ENCODE results near the gene ANKS3.
A peak's percentile ranks its signal among the peaks of the same experiment; 100 is the strongest.

ANKS3 gene

DNA sequence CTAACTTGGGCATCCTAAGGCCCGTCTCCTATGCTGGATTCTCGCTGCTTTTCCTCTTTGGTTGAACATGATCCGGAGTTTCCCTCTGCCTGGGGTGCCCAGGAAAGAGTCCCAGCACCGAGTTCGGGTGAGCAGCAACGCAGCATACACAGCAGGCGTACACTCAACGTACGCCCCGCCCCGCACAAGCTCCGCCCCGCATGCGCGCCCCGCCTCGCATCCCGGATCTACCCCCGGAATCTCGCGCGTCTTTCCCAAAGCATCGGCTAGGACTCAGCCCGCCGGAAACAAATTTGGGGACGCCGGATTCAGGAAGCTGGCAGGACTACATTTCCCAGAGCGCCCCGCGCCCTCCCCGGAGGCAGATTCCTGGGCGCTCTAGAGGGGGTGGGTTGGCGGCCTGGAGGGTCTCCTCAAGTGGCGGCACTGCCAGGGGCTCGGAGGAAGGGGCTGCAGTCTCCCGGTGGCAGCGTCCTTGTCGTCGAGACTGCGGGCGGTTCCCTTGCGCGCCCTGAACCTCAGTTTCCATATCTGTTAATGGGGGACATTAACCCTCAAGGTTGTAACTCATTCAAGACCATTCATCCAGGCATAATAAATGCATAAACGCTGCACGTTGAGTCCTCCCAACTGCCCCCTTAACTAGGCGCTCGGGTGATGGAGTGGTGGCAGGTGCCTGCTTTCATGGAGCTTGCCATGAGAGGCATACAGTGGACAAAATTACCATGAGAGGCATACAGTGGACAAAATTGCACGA lies 34.7 kb upstream of the ANKS3 start:
- no peaks in the 10 kb centered on the region for H3K9me3 ChIP-seq (ENCODE audit: control insufficient read depth, insufficient read depth, low read depth, low read length)
- H3K4me3 ChIP-seq (ENCODE audit: low read depth, low read length): peak overlapping the region; percentile 85
- H3K4me1 ChIP-seq (ENCODE audit: control insufficient read depth, insufficient read depth, low read length): peaks cover 14% of the 10 kb centered on the region; the same call in 1 of the 2 replicates
- peaks cover 14% of the 10 kb centered on the region for H3K36me3 ChIP-seq (ENCODE audit: control insufficient read depth, insufficient read depth, low read length)
- H3K27ac ChIP-seq (ENCODE audit: low read depth, low read length): 0 out of 2 replicates have a peak overlapping the region, but pooled peaks have one; percentile 4
- H3K9ac ChIP-seq (ENCODE audit: low read length): peak overlapping the region; percentile 62
- H3K27me3 ChIP-seq (ENCODE audit: control insufficient read depth, insufficient read depth, low read length): no peaks in the 10 kb centered on the region

DNA sequence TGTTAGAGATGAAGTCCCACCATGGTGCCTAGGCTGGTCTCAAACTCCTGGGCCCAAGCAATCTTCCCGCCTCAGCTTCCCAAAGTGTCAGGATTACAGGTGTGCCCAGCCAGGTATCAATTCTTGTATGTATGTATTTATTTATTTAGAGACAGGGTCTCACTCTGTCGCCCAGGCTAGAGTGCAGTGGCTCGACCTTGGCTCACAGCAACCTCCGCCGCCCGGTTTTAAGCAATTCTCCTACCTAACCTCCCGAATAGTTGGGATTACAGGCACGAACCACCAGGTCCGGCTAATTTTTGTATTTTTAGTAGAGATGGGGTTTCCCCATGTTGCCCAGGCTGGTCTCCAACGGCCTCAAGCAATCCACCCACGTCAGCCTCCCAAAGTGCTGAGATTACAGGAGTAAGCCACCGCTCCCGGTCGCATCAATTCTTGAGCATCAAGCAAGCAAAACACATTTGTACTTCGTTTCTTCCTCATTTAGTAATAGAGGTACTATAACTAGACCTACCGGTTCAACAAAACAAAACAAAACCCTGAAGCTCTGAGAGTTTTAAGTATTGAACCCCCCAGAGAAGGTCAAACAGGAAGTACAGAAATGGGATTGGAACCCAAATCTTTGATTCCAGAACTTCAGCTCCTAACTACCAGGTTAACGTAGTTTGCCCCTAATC lies 33.9 kb upstream of the ANKS3 start:
- H3K9ac ChIP-seq (ENCODE audit: low read length): peak overlapping the region; percentile 62

DNA sequence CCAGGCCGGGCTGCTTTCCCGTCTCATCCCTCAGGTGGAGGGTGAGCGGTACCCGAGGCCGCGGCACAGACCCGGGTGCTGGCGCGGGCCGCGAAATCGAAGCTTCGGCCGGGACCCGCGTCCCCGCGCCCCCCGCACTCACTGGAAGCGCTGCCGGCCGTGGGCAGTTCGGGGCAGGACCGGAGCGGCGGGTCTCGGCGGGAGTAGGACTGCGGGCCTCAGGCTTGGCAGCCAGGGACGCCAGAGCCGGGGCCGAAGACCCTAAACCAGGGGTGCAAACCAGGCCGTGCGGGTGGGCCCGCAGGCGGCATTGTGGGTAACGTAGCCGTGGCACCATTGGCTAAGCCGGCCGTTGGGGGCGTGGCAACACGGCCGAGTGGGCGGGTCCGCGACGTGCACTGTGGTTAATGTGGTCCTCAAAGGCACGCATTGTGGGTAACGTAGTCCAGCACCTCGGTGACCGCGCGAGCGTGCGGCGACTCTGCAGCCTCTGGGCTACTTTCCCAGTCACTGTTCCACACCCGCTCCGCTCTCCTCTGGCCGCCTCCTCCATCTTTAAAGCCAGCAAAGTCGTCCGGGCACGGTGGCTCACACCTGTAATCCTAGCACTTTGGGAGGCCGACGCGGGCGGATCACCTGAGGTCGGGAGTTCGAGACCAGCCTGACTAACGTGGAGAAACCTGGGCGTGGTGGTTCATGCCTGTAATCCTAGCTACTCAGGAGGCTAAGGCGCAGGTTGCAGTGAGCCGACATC lies 33.0 kb upstream of the ANKS3 start, which contains the start of gene ZNF500:
Gene ZNF500 (minus strand): TSS at position 288 of the 754 bp plus-strand sequence. CDS start 1,184 bp downstream, outside the sequence.
- no peaks in the 10 kb centered on the region for H3K27me3 ChIP-seq (ENCODE audit: control insufficient read depth, insufficient read depth, low read length)
- peak within 1 kb of the TSS; percentile 85 for H3K4me3 ChIP-seq (ENCODE audit: low read depth, low read length)
- H3K27ac ChIP-seq (ENCODE audit: low read depth, low read length): peak within 1 kb of the TSS; percentile 74; the same call in 1 of the 2 replicates
- peaks cover 30% of the 10 kb centered on the region for H3K36me3 ChIP-seq (ENCODE audit: control insufficient read depth, insufficient read depth, low read length)
- peak within 1 kb of the TSS; percentile 83 for H3K9ac ChIP-seq (ENCODE audit: low read length)
- no peaks in the 10 kb centered on the region for H3K9me3 ChIP-seq (ENCODE audit: control insufficient read depth, insufficient read depth, low read depth, low read length)
- H3K4me1 ChIP-seq (ENCODE audit: control insufficient read depth, insufficient read depth, low read length): peaks cover 14% of the 10 kb centered on the region; the same call in 1 of the 2 replicates

More for the DNA sequence above, 33.9 kb upstream of the ANKS3 start:
- H3K36me3 ChIP-seq (ENCODE audit: control insufficient read depth, insufficient read depth, low read length): peaks cover 21% of the 10 kb centered on the region
- peaks cover 14% of the 10 kb centered on the region; the same call in 1 of the 2 replicates for H3K4me1 ChIP-seq (ENCODE audit: control insufficient read depth, insufficient read depth, low read length)
- H3K4me3 ChIP-seq (ENCODE audit: low read depth, low read length): peak overlapping the region; percentile 85
- H3K27ac ChIP-seq (ENCODE audit: low read depth, low read length): no peak overlapping the region
- H3K9me3 ChIP-seq (ENCODE audit: control insufficient read depth, insufficient read depth, low read depth, low read length): no peaks in the 10 kb centered on the region
- no peaks in the 10 kb centered on the region for H3K27me3 ChIP-seq (ENCODE audit: control insufficient read depth, insufficient read depth, low read length)

DNA sequence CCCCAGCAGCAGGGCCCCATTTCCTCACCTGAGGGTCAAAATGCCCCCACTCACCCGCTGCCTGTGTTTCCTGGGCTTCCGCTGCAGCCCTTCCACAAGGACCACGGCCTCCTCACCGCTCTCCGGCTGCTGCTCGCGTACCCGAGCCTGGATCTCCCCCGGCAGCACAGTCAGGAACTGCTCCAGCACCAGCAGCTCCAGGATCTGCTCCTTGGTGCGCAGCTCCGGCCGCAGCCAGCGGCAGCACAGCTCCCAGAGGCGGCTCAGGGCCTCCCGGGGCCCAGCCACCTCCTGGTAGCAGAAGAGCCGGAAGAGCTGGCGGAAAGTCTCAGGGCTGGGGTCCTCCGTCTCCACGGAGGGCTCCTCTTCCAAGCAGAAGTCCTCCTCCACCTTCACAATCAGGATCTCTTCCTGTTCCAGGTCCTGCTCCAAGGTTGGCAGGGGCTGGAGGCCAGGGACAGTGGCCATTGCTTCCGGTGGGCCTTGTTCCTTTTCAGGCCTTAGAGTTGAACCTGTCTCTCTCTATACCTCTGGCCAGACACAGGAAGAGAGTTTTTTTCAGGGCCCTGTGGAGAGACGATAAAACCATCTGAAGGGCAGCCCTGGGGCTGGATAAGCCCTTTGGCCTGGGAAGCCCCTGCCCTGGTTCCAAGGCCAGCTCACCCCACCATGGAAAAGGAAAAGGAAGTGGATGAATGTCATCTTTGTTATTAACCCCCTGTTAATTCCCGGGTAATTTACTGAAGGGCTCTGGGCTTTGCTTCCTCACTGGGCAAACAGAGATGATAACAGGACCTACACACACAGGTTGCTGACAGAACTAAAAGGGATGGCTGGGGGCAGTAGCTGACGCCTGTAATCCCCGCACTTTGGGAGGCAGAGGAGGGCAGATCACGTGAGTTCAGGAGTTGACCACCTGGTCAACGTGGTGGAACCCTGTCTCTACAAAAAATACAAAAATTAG lies 31.7 kb upstream of the ANKS3 start:
- H3K4me1 ChIP-seq (ENCODE audit: control insufficient read depth, insufficient read depth, low read length): peaks cover 14% of the 10 kb centered on the region; the same call in 1 of the 2 replicates
- H3K9me3 ChIP-seq (ENCODE audit: control insufficient read depth, insufficient read depth, low read depth, low read length): no peaks in the 10 kb centered on the region
- peak overlapping the region; percentile 83 for H3K9ac ChIP-seq (ENCODE audit: low read length)
- no peaks in the 10 kb centered on the region for H3K27me3 ChIP-seq (ENCODE audit: control insufficient read depth, insufficient read depth, low read length)
- H3K4me3 ChIP-seq (ENCODE audit: low read depth, low read length): peak overlapping the region; percentile 85
- H3K27ac ChIP-seq (ENCODE audit: low read depth, low read length): no peak overlapping the region
- peaks cover 38% of the 10 kb centered on the region for H3K36me3 ChIP-seq (ENCODE audit: control insufficient read depth, insufficient read depth, low read length)

DNA sequence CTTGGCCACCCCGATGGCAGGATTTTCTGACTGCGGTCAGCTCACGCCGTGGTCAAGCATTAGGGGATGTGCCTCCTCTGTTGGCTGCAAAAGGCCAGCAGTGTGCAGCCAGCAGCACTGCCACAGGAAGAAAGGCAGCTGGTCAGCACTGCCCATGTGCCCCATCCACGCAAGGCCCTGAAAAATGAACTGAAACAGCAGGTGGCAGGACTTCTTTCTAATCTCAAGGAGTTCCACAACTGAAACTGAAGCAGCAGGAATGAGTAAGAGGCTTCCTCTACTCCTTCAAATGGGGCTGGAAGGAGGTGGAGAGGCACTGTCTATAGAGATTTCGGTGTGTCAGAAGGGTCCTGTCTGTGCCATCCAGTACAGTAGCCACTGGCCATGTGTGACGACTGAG lies 29.7 kb upstream of the ANKS3 start:
- 0 out of 2 replicates have a peak, but pooled peaks cover 11% of the 10 kb centered on the region for H3K4me1 ChIP-seq (ENCODE audit: control insufficient read depth, insufficient read depth, low read length)
- H3K4me3 ChIP-seq (ENCODE audit: low read depth, low read length): no peak overlapping the region
- H3K9ac ChIP-seq (ENCODE audit: low read length): no peak overlapping the region
- H3K9me3 ChIP-seq (ENCODE audit: control insufficient read depth, insufficient read depth, low read depth, low read length): no peaks in the 10 kb centered on the region
- no peak overlapping the region for H3K27ac ChIP-seq (ENCODE audit: low read depth, low read length)
- H3K36me3 ChIP-seq (ENCODE audit: control insufficient read depth, insufficient read depth, low read length): peaks cover 58% of the 10 kb centered on the region
- H3K27me3 ChIP-seq (ENCODE audit: control insufficient read depth, insufficient read depth, low read length): no peaks in the 10 kb centered on the region

DNA sequence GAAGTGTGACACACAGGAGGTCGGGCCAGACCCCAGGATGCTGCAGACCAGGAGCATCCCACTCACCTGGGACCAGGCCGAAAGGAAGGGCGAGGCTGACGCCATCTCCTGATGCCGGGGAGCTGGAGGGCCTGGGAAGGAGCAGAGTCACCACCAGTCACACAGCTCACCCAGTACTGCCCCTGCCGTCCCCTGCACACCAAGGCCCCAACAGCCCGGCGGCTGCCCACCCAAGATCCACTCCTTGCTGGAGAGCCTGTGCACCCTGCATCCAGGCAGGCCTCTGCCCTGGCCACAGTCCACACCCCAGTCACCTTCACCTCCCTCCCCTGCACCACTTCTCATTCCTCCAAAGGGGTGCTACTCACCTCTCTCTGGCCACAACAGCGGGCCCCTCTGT lies 28.1 kb upstream of the ANKS3 start:
- H3K9ac ChIP-seq (ENCODE audit: low read length): no peak overlapping the region
- H3K9me3 ChIP-seq (ENCODE audit: control insufficient read depth, insufficient read depth, low read depth, low read length): no peaks in the 10 kb centered on the region
- no peak overlapping the region for H3K4me3 ChIP-seq (ENCODE audit: low read depth, low read length)
- H3K36me3 ChIP-seq (ENCODE audit: control insufficient read depth, insufficient read depth, low read length): peaks cover 70% of the 10 kb centered on the region
- H3K27ac ChIP-seq (ENCODE audit: low read depth, low read length): no peak overlapping the region
- 0 out of 2 replicates have a peak, but pooled peaks cover 4% of the 10 kb centered on the region for H3K4me1 ChIP-seq (ENCODE audit: control insufficient read depth, insufficient read depth, low read length)
- H3K27me3 ChIP-seq (ENCODE audit: control insufficient read depth, insufficient read depth, low read length): no peaks in the 10 kb centered on the region

DNA sequence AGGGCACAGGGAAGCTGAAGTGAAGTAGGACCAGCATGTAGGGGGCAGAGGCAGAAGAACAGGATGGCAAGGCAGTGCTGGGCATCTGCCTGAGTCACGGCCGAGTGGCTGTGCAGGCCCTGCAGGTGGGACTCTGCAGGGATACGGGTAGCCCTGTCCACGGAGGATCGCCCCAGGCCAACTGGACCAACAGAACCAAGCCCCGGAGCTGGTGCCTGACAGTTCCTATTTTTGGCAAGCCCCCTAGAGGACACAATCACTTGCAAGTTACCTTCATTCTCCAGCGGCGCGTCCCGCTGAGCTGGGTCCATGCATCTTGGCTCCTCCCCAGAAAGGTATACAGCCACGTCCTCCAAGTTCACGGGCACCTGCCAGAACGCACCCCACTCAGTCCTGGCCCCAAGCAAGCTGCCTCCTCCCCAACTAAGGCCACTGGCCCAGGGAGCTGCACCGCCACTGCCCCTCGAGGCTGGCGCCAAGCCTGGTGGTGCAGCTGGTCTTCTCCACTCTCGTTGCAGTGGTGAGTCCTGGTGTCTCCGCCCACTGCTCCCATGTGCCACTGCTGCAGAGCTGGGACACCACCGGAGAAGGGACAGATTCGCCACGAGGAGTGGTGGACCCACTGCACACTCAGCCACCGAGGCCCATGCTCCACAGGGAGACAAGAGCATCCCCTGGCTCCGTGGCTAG lies 26.3 kb upstream of the ANKS3 start:
- no peaks in the 10 kb centered on the region for H3K27me3 ChIP-seq (ENCODE audit: control insufficient read depth, insufficient read depth, low read length)
- no peaks in the 10 kb centered on the region for H3K4me1 ChIP-seq (ENCODE audit: control insufficient read depth, insufficient read depth, low read length)
- H3K9me3 ChIP-seq (ENCODE audit: control insufficient read depth, insufficient read depth, low read depth, low read length): 0 out of 2 replicates have a peak, but pooled peaks cover 6% of the 10 kb centered on the region
- peaks cover 85% of the 10 kb centered on the region for H3K36me3 ChIP-seq (ENCODE audit: control insufficient read depth, insufficient read depth, low read length)
- H3K9ac ChIP-seq (ENCODE audit: low read length): no peak overlapping the region
- H3K27ac ChIP-seq (ENCODE audit: low read depth, low read length): no peak overlapping the region
- H3K4me3 ChIP-seq (ENCODE audit: low read depth, low read length): no peak overlapping the region

DNA sequence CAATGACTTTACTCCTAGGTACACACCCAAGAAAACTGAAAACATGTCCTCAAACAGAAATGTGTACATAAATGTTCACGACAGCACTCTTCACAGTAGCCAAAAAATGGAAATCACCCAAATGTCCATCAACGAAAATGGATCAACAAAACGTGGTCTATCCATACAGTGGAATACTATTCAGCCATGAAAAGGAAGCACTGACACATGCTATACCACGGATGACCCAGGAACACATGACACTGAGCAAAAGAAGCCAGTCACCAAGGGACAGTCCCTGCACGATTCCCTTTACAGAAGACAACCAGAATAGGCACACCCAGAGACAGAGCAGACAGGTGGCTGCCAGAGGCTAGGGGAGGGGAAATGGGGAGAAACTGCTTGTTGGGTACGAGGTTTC lies 21.6 kb upstream of the ANKS3 start:
- no peaks in the 10 kb centered on the region for H3K27me3 ChIP-seq (ENCODE audit: control insufficient read depth, insufficient read depth, low read length)
- H3K9me3 ChIP-seq (ENCODE audit: control insufficient read depth, insufficient read depth, low read depth, low read length): 0 out of 2 replicates have a peak, but pooled peaks cover 7% of the 10 kb centered on the region
- H3K4me1 ChIP-seq (ENCODE audit: control insufficient read depth, insufficient read depth, low read length): no peaks in the 10 kb centered on the region
- H3K36me3 ChIP-seq (ENCODE audit: control insufficient read depth, insufficient read depth, low read length): peaks cover 90% of the 10 kb centered on the region
- no peak overlapping the region for H3K27ac ChIP-seq (ENCODE audit: low read depth, low read length)
- no peak overlapping the region for H3K4me3 ChIP-seq (ENCODE audit: low read depth, low read length)
- H3K9ac ChIP-seq (ENCODE audit: low read length): no peak overlapping the region

DNA sequence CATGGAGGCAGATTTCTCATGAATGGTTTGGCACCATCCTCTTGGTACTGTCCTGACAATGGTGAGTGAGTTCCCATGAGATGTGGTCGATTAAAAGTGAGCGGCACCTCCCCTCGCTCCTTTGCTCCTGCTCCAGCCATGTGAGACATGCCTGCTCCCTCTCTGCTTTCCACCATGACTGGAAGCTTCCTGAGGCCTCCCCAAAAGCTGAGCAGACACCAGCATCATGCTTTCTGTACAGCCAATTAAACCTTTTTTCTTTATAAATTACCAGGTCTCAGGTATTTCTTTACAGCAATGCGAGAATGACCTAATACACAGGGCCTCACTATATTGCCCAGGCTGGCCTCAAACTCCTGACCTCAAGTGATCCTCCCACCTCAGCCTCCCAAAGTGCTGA lies 20.8 kb upstream of the ANKS3 start:
- Histone ChIP-seq H3K9ac (ENCODE audit: low read length) (no peak overlapping the region), H3K27ac (ENCODE audit: low read depth, low read length) (no peak overlapping the region), H3K4me1 (ENCODE audit: control insufficient read depth, insufficient read depth, low read length) (no peaks in the 10 kb centered on the region), H3K4me3 (ENCODE audit: low read depth, low read length) (no peak overlapping the region), H3K27me3 (ENCODE audit: control insufficient read depth, insufficient read depth, low read length) (no peaks in the 10 kb centered on the region), H3K9me3 (ENCODE audit: control insufficient read depth, insufficient read depth, low read depth, low read length) (0 out of 2 replicates have a peak, but pooled peaks cover 7% of the 10 kb centered on the region), H3K36me3 (ENCODE audit: control insufficient read depth, insufficient read depth, low read length) (peaks cover 82% of the 10 kb centered on the region)

Measured in HUES6 (cell line).